Measurements from ENCODE around the gene IGSF9.

Gene IGSF9

DNA sequence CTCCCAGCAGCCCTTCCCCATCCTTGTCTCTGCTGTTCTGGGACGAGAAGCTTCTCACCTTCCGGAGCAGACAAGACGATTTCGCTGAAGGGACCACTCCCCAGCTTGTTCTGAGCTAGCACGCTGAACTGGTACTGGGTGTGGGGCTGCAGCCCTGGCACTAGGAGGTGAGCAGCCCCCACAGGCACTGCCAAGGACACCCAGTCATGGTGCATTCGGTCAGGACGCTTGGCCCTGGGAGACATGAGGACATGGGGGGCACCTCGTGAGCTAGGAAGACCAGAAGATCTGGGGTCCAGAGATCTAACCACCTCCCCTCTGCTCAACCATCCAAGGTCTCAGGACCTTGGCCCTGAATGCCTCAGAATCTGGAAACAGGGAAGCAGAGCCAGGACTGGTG lies 14.8 kb downstream of the IGSF9 start:
- TF ChIP-seq, protein P1, sequence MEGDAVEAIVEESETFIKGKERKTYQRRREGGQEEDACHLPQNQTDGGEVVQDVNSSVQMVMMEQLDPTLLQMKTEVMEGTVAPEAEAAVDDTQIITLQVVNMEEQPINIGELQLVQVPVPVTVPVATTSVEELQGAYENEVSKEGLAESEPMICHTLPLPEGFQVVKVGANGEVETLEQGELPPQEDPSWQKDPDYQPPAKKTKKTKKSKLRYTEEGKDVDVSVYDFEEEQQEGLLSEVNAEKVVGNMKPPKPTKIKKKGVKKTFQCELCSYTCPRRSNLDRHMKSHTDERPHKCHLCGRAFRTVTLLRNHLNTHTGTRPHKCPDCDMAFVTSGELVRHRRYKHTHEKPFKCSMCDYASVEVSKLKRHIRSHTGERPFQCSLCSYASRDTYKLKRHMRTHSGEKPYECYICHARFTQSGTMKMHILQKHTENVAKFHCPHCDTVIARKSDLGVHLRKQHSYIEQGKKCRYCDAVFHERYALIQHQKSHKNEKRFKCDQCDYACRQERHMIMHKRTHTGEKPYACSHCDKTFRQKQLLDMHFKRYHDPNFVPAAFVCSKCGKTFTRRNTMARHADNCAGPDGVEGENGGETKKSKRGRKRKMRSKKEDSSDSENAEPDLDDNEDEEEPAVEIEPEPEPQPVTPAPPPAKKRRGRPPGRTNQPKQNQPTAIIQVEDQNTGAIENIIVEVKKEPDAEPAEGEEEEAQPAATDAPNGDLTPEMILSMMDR (IDR thresholded peaks at IDR 0.05; ENCODE audit: control extremely low read depth, extremely low read depth, low read depth, missing control alignments), result no peak
- CTCF ChIA-PET, result interaction anchor here (0.6 to 13.3 kb wide), 2 partner anchors 40 to 75 kb away, joined by 3 to 232 read pairs; no protein-coding TSS in a partner anchor
- no peak for DNase-seq (ENCODE audit: extremely low spot score)
- POLR2A ChIA-PET, result interaction anchor here (0.9 kb wide), 1 partner anchor 8 kb away, joined by 3 read pairs; no protein-coding TSS in a partner anchor

DNA sequence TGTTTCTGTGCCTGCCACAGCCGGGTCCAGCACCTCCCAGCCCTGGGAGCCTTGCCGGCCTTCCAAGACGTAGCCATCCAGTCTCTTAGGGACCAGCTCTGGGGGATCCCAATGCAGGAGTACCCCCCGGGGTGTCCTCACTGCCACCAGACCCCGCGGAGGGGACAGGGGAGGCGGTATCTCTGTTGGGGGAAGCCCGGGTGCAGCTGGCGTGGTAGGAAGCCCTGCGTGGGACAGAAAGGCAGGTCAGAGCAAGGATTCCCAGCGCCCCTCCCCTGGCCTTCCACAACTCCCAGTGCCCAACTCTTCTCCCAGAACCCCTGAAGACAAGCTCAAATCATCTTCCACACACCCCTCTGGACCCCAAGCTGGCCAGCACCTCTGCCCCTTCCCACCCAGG lies 15.2 kb downstream of the IGSF9 start:
- DNase-seq (ENCODE audit: extremely low spot score), result no peak
- TF ChIP-seq, protein P1 (IDR thresholded peaks at IDR 0.05; ENCODE audit: control extremely low read depth, extremely low read depth, low read depth, missing control alignments), result no peak
- POLR2A ChIA-PET, result interaction anchor here (0.9 to 1.0 kb wide), 2 partner anchors 8 to 553 kb away, joined by 3 read pairs; no protein-coding TSS in a partner anchor
- CTCF ChIA-PET, result interaction anchor here (0.6 to 13.3 kb wide), 2 partner anchors 76 to 140 kb away, joined by 3 to 232 read pairs; no protein-coding TSS in a partner anchor

DNA sequence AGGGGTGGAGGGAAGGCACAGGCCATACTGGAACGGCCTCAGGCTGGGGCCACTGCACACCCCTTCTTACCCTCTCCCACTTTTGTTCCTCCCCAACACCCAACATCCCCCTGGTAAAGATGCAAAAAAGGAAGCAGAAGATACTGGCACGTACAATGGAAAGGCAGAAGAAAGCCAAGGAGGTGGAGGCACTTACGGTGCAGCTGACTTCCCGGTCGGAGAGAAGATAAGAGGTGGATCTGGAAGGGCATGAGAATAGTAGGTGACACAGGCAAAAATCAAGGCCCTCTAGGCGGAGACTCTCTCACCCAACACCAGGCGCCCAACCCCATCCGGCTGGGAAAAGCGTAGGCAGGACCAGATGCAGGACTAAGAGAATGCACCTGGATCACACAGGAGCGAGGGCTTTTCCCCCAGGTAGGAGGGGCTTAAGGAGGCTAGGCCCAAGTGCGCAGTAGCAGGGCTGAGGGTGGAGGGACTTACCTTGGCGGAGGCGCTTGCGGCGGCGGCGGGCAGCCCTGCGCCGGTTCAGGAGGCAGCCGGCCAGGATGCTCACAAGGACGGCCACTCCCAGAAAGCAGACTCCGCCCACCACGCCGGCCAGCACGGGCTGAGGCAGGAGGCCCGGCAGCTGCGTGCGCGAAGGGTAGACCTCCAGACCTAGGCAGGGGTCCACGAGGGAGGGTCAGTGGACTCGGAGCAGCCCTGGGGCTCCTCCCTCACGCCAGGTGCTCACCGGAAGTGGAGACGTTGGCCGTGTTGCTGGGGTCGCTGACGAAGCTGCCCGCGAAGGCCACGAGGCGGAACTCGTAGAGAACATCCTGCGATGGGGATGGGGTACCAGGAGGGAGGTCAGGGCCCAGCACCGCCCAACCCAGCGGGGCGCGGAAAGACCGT lies 16.0 kb downstream of the IGSF9 start:
- ChIA-PET CTCF (interaction anchor here (0.6 to 13.3 kb wide), 2 partner anchors 76 to 139 kb away, joined by 3 to 232 read pairs; no protein-coding TSS in a partner anchor), POLR2A (interaction anchor here (0.9 to 1.0 kb wide), 2 partner anchors 9 to 554 kb away, joined by 3 read pairs; no protein-coding TSS in a partner anchor)
- DNase-seq (ENCODE audit: extremely low spot score), result no peak
- TF ChIP-seq, protein P1 (IDR thresholded peaks at IDR 0.05; ENCODE audit: control extremely low read depth, extremely low read depth, low read depth, missing control alignments), result no peak

GRCh38 chr1:159928491-159929050 lies 16.8 kb downstream of the IGSF9 start:
- ChIA-PET POLR2A (interaction anchor here (0.9 kb wide), 1 partner anchor 13 kb away, joined by 3 read pairs; no protein-coding TSS in a partner anchor), CTCF (interaction anchor here (2.4 to 13.3 kb wide), 3 partner anchors 8 to 78 kb away, joined by 15 to 232 read pairs (median 24); no protein-coding TSS in a partner anchor)

GRCh38 chr1:159927849-159928431 lies 17.5 kb downstream of the IGSF9 start:
- CTCF ChIA-PET, result interaction anchor here (0.8 to 3.4 kb wide), 3 partner anchors 9 to 78 kb away, joined by 3 to 24 read pairs (median 15); no protein-coding TSS in a partner anchor
- POLR2A ChIA-PET, result interaction anchor here (0.9 kb wide), 1 partner anchor 12 kb away, joined by 3 read pairs; no protein-coding TSS in a partner anchor
- TF ChIP-seq, protein P1 (IDR thresholded peaks at IDR 0.05; ENCODE audit: control extremely low read depth, extremely low read depth, low read depth, missing control alignments), result no peak
- DNase-seq (ENCODE audit: extremely low spot score), result no peak

More at GRCh38 chr1:159928491-159929050, 16.8 kb downstream of the IGSF9 start:
- TF ChIP-seq, protein P1 (IDR thresholded peaks at IDR 0.05; ENCODE audit: control extremely low read depth, extremely low read depth, low read depth, missing control alignments), result no peak
- no peak for DNase-seq (ENCODE audit: extremely low spot score)

All from GM10248 (cell line).